Left lung (tissue), 10 donors: Measurements from ENCODE around the gene TCHP. TPM values are rescaled to one million over a fixed set of nuclear protein-coding genes. Genes with fewer than 3 reads are reported as not detected.

Source experiments
- ATAC-seq: fragments of 200-7000 bp; cut with Tn5 transposase; one replicate; pipeline ENCODE4 v1.9.1; 2020; ENCODE audit warnings: moderate library complexity
- DNase-seq, 4 donors: peaks; one replicate each; pipeline ENCODE4 v3.0.0-alpha.2; 2013 to 2020
- H3K27ac ChIP-seq, 2 donors: fragments of 200-600 bp; sonication (generic) in 1 of 2; one replicate each; pipeline versions ENCODE4 v1.5.0 to v1.8.0; 2020 to 2021
- H3K27me3 ChIP-seq, 2 donors: fragments of 200-600 bp; sonication (generic) in 1 of 2; one replicate each; pipeline versions ENCODE4 v1.5.0 to v1.8.0; 2020 to 2021
- H3K36me3 ChIP-seq, 2 donors: fragments of 200-600 bp; sonication (generic) in 1 of 2; one replicate each; pipeline versions ENCODE4 v1.5.0 to v1.8.0; 2020 to 2021
- H3K4me1 ChIP-seq, 2 donors: fragments of 200-600 bp; one replicate each; pipeline ENCODE4 v1.8.0; 2021
- H3K4me3 ChIP-seq, 2 donors: fragments of 200-600 bp; sonication (generic) in 1 of 2; one replicate each; pipeline versions ENCODE4 v1.5.0 to v1.8.0; 2020 to 2021; ENCODE audit warnings: mild to moderate bottlenecking in 1 of 2
- H3K9me3 ChIP-seq, 2 donors: fragments of 200-600 bp; sonication (generic) in 1 of 2; one replicate each; pipeline versions ENCODE4 v1.5.0 to v1.8.0; 2020 to 2021
- CTCF ChIP-seq, 2 donors: fragments of 200-600 bp; sonication (generic) in 1 of 2; IDR thresholded peaks; one replicate each; pipeline versions ENCODE4 v1.5.0 to v1.8.0; 2021; ENCODE audit warnings: antibody characterized with exemption in 2 of 2
- intact Hi-C, 2 donors: fragments of 100-400 bp; cut with DNase I; formaldehyde crosslinking; loops; one replicate each; pipeline versions ENCODE4 v1.11.2 to v1.14.2; 2022
- polyA plus RNA-seq, 6 donors: library from polyadenylated mRNA; unstranded; fragments of 120-200 nt; gene quantifications; one replicate each; pipeline ENCODE4 v1.2.1, GENCODE V29; 2013; ENCODE audit not compliant: insufficient read length in 6 of 6
- total RNA-seq, 2 donors: library from RNA; stranded (reverse); fragmentation: NEBNext Ultra II Directional; extraction: Animal tissue kit (Norgen Biotek cat#: 25700); gene quantifications; one replicate each; pipeline ENCODE4 v1.2.1, GENCODE V29; 2021
- donor health status: DM: no; HTN: yes; CAD: no.
- donor health status: DM: no; HTN: no; CAD: no.

The TCHP gene
- total and polyA plus RNA-seq, 8 donors, result 15.4 to 27.3 (median 23.9) TPM

- ATAC-seq (no peak), DNase-seq (peak in 2 of 4 donors; percentile 48 to 67)
- no peak for TF ChIP-seq CTCF (IDR thresholded peaks at IDR 0.05)
- intact Hi-C loops, result no loop called here
- Histone ChIP-seq H3K9me3 (no peaks in the 10 kb centered on the region), H3K4me1 (no peaks in the 10 kb centered on the region), H3K4me3 (no peak overlapping the region), H3K27me3 (no peaks in the 10 kb centered on the region), H3K27ac (no peak overlapping the region), H3K36me3 (peaks cover 0 to 100% of the 10 kb centered on the region in 2 donors)
Observed at GRCh38 chr12:109932878-109933503, 32.9 kb downstream of the TCHP start.

GRCh38 chr12:109934026-109934425 lies 34.0 kb downstream of the TCHP start:
- no peak for DNase-seq
- no peak overlapping the region for H3K4me3 ChIP-seq
- peaks cover 0 to 100% of the 10 kb centered on the region in 2 donors for H3K36me3 ChIP-seq
- intact Hi-C loops, result no loop called here
- no peak for TF ChIP-seq CTCF (IDR thresholded peaks at IDR 0.05)
- H3K27ac ChIP-seq, result no peak overlapping the region
- H3K4me1 ChIP-seq, result no peaks in the 10 kb centered on the region
- ATAC-seq, result no peak
- H3K9me3 ChIP-seq, result no peaks in the 10 kb centered on the region
- H3K27me3 ChIP-seq, result no peaks in the 10 kb centered on the region

- Histone ChIP-seq H3K27ac (peak overlapping the region in 1 of 2 donors; percentile 33), H3K4me3 (no peak overlapping the region), H3K27me3 (no peaks in the 10 kb centered on the region), H3K9me3 (no peaks in the 10 kb centered on the region), H3K4me1 (no peaks in the 10 kb centered on the region), H3K36me3 (peaks cover 0 to 82% of the 10 kb centered on the region in 2 donors)
- intact Hi-C loops, result no loop called here
- ATAC-seq (no peak), DNase-seq (no peak)
- no peak for TF ChIP-seq CTCF (IDR thresholded peaks at IDR 0.05)
Observed at GRCh38 chr12:109937371-109937770, 37.3 kb downstream of the TCHP start.

GRCh38 chr12:109938947-109939346 lies 38.9 kb downstream of the TCHP start:
- no peaks in the 10 kb centered on the region for H3K9me3 ChIP-seq
- H3K27me3 ChIP-seq, result no peaks in the 10 kb centered on the region
- no peaks in the 10 kb centered on the region for H3K4me1 ChIP-seq
- no peak overlapping the region for H3K4me3 ChIP-seq
- intact Hi-C loops, result no loop called here
- ATAC-seq, result no peak
- H3K27ac ChIP-seq, result no peak overlapping the region
- no peak for TF ChIP-seq CTCF (IDR thresholded peaks at IDR 0.05)
- DNase-seq, result no peak
- H3K36me3 ChIP-seq, result peaks cover 0 to 82% of the 10 kb centered on the region in 2 donors

- ATAC-seq, result no peak
- no peak overlapping the region for H3K27ac ChIP-seq
- no peak for DNase-seq
- no peaks in the 10 kb centered on the region for H3K4me1 ChIP-seq
- intact Hi-C loops, result no loop called here
- peaks cover 0 to 82% of the 10 kb centered on the region in 2 donors for H3K36me3 ChIP-seq
- H3K4me3 ChIP-seq, result no peak overlapping the region
- no peak for TF ChIP-seq CTCF (IDR thresholded peaks at IDR 0.05)
- H3K27me3 ChIP-seq, result no peaks in the 10 kb centered on the region
- no peaks in the 10 kb centered on the region for H3K9me3 ChIP-seq
Observed at GRCh38 chr12:109939504-109939903, 39.4 kb downstream of the TCHP start.
